Stimulated activated effector memory CD8-positive, alpha-beta T cell treated with anti-CD3 and anti-CD28 coated beads, Interleukin-12 subunit alpha, Interleukin-12 subunit beta, amount 100 ng/mL, for 72 hours (primary cell): ENCODE data around the gene KIF19.
A peak's percentile ranks its signal among the peaks of the same experiment; 100 is the strongest.

ENCODE experiments used
- ATAC-seq: fragments of 150-1000 bp; cut with Tn5 transposase; 2 replicates; pipeline ENCODE4 v1.10.0; 2021
- DNase-seq, 2 donors: peaks; one replicate each; pipeline ENCODE4 v3.0.0; 2021 to 2022; ENCODE audit warnings: low spot score in 2 of 2
- H3K27ac Mint-ChIP-seq: one replicate; pipeline ENCODE4 v1.8.0; 2022; ENCODE audit warnings: mild to moderate bottlenecking, mixed read lengths
- H3K36me3 Mint-ChIP-seq: one replicate; pipeline ENCODE4 v1.8.0; 2022; ENCODE audit warnings: mild to moderate bottlenecking, mixed read lengths
- H3K4me1 Mint-ChIP-seq: one replicate; pipeline ENCODE4 v1.8.0; 2022; ENCODE audit warnings: mixed read lengths
- H3K4me3 Mint-ChIP-seq: one replicate; pipeline ENCODE4 v1.8.0; 2022; ENCODE audit warnings: mild to moderate bottlenecking, mixed read lengths
- H3K9me3 Mint-ChIP-seq: one replicate; pipeline ENCODE4 v1.8.0; 2022; ENCODE audit warnings: mixed read lengths

Gene KIF19

DNA sequence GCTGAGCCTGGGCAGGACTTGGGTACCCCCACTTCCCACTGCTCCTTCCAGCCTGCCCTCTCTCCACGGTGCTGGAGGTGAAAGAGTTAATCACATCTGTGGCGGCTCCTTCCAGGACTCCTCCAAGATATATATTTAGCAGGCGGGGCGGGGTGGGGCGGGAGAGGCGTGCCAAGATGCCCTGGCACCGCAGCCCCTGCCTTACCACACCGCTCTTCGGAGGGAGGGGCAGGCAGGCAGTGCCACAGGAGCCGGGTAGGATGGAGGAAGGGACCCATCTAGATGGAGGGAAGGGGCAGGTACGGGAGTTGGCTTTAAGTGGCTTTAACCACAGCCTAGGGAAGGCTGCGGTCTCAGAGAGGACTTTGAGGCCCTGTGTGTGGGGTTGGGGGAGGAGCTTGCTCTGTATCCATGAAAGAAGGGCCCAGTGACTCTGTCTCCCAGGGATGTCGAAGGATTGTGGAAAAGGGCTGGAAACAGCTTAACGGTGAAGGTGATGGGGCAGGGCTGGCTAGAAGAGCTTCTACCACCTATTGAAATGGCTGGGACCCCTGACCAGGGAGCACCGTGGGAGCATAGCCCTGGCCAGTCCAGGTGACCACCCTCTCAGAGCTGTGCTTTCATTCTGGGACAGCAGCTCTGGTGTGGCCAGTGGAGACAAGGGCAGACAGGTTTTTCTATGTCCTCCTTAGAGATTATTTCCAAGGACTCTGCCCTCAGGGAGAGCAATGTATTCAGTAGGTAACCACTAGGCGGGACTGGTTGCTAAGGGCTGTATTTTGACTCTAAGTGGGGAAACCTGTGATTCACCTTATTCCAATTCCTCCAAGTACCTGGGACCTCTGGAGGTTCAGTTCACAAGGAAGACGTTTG lies 54.3 kb downstream of the KIF19 start:
- Mint-ChIP-seq H3K36me3 (no peaks in the 10 kb centered on the region), H3K4me3 (no peak overlapping the region), H3K27ac (peak overlapping the region; percentile 66), H3K9me3 (no peaks in the 10 kb centered on the region), H3K4me1 (peaks cover 8% of the 10 kb centered on the region)
- DNase-seq (no peak), ATAC-seq (no peak)

DNA sequence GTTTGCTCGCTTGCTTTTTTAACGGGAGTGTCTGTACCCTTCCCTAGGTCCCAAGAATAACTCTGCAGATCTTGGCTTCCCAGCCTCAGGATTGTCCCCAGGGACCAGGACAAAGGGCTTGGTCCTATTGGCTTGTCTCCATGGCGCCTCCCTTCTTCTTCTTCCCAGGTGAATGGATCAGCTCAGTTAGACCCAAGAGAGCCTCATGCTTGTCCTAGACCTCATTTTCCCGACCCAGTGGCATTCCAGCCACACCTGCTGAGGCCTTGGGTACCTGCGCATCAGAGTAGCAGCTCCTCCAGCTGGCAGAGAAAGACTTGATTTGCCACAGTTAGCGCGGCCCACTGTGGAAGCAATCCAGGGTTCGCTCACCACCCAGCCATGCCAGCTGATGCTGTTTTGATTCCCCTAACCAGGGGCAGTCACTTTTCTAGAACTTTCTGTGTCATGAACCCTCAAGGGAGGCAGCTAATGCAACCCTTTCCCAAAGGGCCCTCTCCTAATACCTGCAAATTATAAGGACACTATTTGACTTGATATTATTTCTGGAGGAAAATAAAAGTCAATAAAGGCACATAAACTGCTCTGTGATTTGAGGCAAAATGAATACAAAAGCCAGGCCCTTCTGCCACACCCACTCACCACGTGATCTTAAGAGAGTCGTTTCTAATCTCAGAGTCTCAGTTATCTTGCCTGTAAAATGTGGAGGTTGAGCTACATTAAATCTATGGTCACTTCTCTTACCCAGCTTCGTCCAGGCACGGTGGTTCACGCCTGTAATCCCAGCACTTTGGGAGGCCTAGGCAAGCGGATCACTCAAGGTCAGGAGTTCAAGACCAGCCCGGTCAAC lies 55.2 kb downstream of the KIF19 start:
- DNase-seq (no peak), ATAC-seq (no peak)
- Mint-ChIP-seq H3K36me3 (no peaks in the 10 kb centered on the region), H3K9me3 (no peaks in the 10 kb centered on the region), H3K27ac (no peak overlapping the region), H3K4me3 (no peak overlapping the region), H3K4me1 (peaks cover 8% of the 10 kb centered on the region)

DNA sequence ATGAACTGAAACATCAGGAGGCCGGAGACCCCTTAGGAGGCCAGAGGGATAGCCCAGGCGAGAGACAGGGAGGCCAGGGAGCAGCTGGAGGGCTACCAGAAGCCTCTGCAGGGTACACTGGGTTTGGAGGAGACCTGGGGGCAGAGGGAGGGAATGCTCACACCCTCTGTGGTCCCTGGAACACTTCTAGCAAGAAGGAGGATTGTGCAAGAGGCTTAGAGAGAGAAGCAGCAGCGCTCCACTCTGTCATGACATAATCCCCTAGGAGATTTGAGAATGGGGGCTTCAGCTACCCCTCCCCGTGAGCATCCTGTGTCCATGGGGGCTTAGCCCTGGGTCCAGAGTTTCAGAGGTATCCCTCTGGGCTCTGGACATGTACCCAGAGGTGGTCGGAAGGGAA lies 57.1 kb downstream of the KIF19 start:
- ATAC-seq = no peak

DNA sequence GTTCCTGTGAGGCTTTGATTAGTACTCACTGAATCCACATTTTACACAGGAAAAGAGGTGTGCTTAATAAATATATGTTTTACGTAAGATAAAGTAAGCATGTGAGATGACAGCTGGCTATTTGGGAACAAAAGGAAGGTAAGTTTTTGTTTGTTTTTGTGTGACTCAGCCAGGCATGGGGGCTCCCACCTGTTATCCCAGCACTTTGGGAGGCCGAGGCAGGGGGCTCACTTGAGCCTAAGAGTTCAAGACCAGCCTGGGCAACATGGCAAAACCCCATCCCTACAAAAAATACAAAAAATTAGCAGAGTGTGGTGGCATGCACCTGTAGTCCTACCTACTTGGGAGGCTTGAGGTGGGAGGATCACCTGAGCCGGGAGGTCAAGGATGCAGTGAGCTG lies 59.2 kb downstream of the KIF19 start:
- ATAC-seq (no peak), DNase-seq (no peak)
- H3K4me1 Mint-ChIP-seq = peaks cover 4% of the 10 kb centered on the region
- H3K9me3 Mint-ChIP-seq = no peaks in the 10 kb centered on the region
- no peak overlapping the region for H3K4me3 Mint-ChIP-seq
- H3K36me3 Mint-ChIP-seq = no peaks in the 10 kb centered on the region
- H3K27ac Mint-ChIP-seq = no peak overlapping the region

More for the DNA sequence above, 57.1 kb downstream of the KIF19 start:
- Mint-ChIP-seq H3K4me1 (peaks cover 8% of the 10 kb centered on the region), H3K36me3 (no peaks in the 10 kb centered on the region), H3K4me3 (no peak overlapping the region), H3K27ac (peak overlapping the region; percentile 11), H3K9me3 (no peaks in the 10 kb centered on the region)
- no peak for DNase-seq

DNA sequence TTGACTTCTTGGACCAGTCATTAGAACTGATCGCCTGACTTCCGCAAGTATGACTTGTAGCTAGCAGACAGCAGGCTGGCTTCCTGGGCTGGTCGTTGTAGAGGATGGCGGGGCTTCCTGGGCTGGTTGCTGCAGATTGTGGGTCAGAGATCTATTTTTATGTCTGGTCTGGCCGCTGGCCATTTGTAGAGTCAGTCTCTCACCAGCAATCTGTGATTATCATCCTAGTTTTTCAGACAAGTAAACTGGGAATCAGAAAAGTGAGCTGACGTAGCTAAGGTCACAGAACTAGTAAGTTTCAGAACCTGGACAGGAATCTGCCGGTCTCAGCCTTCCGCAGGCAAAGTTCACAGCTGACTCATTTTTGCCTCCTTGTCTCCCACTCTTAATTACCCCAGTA lies 60.4 kb downstream of the KIF19 start:
- Mint-ChIP-seq H3K27ac (no peak overlapping the region), H3K36me3 (no peaks in the 10 kb centered on the region)
- DNase-seq = no peak

DNA sequence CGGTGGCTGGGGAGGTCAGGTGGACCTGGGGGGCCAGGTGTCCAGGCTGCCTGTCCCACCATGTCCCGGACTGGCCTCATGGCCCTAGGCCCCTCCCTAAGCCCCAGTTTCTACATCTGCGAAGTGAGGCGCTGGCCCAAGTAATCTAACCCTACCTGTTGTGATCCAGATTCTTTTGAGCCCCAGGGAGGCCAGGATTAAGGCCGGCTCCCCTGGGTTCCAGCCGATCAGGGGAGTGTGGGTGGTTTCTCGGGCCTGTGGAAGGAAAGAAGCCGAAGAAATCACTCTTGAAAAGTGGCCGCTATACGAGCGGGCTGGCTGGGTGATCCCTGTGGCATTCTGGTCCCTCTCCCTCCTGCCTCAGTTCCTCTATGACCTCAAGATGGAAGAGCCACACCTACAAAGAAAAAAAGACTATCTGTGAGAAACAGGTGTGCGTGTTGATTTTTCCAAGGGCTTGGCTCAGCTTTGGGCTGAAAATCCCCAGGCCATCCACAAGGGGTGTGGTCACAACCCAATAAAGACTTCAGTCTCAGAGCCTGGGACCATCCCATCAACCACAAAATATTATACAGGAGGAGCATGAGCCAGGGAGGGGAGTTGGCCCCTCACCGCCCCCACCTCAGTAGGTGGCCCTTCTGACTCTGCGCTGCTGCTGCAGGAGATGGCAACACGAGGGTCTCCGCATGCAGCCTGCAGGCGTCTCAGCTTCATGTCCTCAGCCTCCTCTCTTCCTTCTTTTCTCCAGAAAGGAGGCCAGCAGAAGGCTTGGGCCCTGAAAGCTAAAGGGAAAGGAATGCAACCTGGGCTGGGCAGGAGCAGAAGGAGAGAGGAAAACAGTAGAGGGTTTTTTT lies 61.6 kb downstream of the KIF19 start:
- DNase-seq (no peak), ATAC-seq (no peak)
- H3K27ac Mint-ChIP-seq = no peak overlapping the region
- no peak overlapping the region for H3K4me3 Mint-ChIP-seq
- H3K9me3 Mint-ChIP-seq = no peaks in the 10 kb centered on the region
- H3K4me1 Mint-ChIP-seq = no peaks in the 10 kb centered on the region
- H3K36me3 Mint-ChIP-seq = no peaks in the 10 kb centered on the region

More for the DNA sequence above, 60.4 kb downstream of the KIF19 start:
- no peak for ATAC-seq
- Mint-ChIP-seq H3K9me3 (no peaks in the 10 kb centered on the region), H3K4me1 (no peaks in the 10 kb centered on the region), H3K4me3 (no peak overlapping the region)

DNA sequence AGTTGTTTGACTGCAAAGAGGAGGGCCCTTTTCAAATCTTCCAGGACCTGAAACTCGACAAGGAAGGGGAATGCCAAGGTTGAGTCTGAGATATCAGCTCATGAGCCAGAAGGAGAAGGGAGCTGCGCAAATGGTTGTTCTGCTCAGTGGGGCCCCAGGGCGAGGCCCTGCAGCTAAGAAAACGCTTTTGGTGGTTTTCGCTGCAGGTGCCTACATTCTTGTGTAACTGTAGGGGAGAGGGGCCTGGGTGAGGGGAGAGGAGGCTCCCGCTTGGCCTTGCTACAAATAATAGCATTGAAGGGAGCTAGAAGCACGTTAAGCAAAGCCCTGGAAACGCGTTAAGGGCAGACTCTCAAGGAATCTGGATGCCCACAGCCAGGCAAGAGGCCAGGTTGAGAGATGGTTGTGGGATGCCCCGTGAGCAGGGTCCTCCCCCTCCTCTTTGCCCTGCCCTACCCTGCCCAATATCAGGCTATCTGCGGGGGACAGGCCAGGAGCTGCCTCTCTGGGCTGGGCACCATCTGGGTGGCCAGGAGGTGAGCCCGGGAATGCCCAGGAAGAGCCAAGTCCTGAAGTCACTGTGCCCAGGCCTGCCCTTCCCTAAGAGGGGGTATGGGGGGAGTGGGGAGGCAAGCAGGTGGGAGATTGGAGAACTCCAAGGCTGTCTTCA lies 63.2 kb downstream of the KIF19 start:
- Mint-ChIP-seq H3K4me1 (no peaks in the 10 kb centered on the region), H3K27ac (no peak overlapping the region), H3K9me3 (no peaks in the 10 kb centered on the region), H3K4me3 (no peak overlapping the region), H3K36me3 (no peaks in the 10 kb centered on the region)
- no peak for ATAC-seq
- no peak for DNase-seq

DNA sequence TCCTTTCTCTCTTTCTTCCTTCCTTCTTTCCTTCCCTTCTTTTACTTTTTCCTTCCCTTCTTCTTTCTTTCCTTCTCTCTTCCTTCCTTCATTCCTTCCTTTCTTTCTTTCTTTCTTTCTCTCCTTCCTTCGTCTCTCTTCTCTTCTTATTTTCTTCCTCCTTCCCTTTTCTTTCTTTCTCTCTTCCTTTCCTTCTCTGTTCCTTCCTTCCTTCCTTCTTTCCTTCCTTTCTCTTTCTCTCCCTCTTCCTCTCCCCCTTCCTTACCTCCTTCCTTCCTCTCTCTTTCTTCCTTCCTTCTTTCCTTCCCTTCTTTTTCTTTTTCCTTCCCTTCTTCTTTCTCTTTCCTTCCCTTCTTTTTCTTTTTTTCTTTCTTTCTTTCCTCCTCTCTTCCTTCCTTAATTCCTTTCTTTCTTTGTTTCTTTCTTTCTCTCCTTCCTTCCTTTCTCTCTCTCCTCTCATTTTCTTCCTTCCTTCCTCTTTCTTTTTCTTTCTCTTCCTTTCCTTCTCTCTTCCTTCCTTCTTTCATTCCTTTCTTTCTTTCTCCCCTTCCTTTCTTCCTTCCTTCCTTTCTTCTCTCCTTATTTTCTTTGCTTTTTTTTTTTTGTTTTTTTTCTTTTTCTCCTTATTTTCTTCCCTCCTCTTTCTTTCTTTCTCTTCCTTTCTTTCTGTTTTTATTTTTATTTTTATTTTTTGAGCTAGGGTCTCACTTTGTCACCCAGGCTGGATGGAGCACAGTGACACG lies 64.1 kb downstream of the KIF19 start:
- Mint-ChIP-seq H3K4me1 (no peaks in the 10 kb centered on the region), H3K9me3 (no peaks in the 10 kb centered on the region), H3K36me3 (no peaks in the 10 kb centered on the region), H3K4me3 (no peak overlapping the region), H3K27ac (peak overlapping the region; percentile 2)
- ATAC-seq (no peak), DNase-seq (no peak)

DNA sequence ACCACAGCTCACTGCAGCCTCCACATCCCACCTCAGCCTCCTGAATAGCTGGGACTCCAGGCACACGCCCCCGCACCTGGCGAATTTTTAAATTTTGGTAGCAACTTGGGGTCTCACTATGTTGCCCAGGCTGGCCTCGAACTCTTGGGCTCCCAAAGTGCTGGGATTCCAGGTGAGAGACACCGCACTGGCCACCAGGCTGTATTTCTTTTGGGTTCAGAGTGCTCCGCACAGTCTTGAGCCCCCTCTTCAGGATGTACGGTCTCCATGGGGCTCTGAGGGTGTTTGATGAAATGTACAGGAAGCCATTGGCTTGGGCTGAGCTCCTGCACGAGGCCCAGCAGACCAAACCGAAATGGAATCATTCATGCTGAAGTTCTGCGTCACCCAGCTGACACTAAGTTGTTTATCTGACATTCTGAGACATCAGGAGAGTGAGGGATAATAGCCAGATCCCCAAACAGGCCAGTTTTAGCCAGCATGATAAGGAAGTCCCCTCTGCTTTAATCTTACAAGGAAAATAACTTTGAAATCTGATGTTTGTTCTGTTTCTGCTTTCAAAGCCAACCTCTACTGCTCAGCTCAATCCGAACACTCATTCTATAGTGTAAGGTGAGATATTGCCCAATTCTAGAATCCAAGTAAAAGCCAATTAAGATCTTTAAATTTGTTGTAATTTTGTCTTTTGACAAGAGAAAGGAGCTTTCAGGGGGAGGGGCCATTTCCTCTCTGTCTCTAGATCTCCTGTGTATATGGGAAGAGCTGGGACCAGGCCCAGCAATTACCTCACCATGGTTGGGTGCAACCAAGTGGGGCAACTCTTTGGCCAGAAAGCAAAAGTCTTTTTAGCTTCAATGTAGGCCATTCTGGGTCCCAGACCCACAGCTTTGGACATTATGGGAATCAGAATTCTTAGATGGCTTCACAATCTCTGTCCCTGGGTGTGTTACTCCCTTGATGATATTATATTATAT lies 64.9 kb downstream of the KIF19 start:
- DNase-seq = no peak
- Mint-ChIP-seq H3K27ac (peak overlapping the region; percentile 2), H3K4me3 (no peak overlapping the region), H3K36me3 (no peaks in the 10 kb centered on the region), H3K9me3 (no peaks in the 10 kb centered on the region), H3K4me1 (no peaks in the 10 kb centered on the region)
- no peak for ATAC-seq

DNA sequence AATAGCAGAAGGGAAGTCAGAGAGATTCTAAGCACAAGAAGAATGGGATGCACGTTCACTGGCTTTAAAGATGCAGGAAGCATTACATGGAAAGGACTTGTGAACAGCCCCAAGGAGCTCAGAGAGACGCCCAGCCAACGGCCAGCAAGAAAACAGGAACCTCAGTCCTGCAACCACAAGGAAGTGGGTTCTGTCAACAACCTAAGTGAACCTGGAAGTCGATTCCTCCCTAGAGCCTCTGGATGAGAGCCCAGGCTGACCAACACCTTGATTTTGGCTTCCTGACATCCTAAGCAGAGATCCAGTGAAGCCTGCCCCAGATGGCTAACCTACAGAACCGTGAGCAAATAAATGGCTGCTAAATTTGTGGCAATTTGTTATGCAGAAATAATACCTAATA lies 65.7 kb downstream of the KIF19 start:
- no peaks in the 10 kb centered on the region for H3K4me1 Mint-ChIP-seq
- no peak for ATAC-seq

DNA sequence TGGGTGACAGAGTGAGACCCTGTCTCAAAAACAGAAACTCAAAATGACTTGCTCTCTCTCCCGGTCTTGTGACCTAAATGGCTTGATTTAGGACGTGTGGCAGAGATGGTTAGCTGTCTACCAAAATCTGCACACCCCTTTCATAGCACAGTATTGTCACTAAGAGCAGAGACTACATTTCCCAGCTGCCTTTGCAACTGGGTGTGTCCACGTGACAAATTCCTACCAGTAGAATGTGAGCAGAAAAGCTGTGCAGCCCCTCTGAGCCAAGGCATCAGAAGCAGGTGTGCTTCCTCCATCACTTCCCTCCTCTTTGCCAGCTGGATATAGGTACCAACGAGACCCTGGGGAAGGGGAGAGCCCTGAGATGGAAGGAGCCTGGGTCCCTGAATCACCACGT lies 66.8 kb downstream of the KIF19 start:
- Mint-ChIP-seq H3K9me3 (no peaks in the 10 kb centered on the region), H3K4me1 (no peaks in the 10 kb centered on the region), H3K27ac (no peak overlapping the region), H3K36me3 (no peaks in the 10 kb centered on the region), H3K4me3 (no peak overlapping the region)
- no peak for ATAC-seq
- no peak for DNase-seq

More for the DNA sequence above, 65.7 kb downstream of the KIF19 start:
- DNase-seq = no peak
- no peaks in the 10 kb centered on the region for H3K9me3 Mint-ChIP-seq
- H3K4me3 Mint-ChIP-seq = no peak overlapping the region
- H3K36me3 Mint-ChIP-seq = no peaks in the 10 kb centered on the region
- no peak overlapping the region for H3K27ac Mint-ChIP-seq

DNA sequence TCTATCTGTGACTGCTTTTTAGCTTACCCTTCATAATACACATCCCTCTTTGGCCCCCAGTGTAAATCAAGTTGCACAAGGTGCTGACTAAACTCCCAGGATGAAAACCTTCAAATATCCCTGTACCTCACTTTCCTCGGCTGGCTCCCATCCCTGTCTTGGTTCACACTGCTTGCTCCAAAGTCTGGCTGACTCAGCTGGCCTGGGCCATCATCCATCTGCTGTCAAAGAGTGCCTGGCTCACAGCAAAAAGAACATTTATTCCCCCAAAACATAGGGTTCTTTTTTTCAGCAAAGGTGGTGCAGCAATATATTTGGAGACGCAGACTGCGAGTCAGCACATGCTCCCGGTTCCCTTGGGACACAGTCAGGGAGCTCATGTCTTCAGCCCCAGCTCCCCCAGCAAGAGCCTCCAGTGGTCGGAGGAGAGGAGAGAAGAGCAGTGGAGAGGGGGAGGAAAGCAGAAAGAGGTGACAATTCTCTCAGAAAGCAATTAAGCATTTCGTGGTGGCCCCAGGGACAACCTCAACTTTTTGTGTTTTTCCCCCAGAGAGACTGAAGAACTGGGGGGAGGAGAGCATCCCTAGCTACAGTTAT lies 67.4 kb downstream of the KIF19 start:
- Mint-ChIP-seq H3K4me1 (no peaks in the 10 kb centered on the region), H3K27ac (no peak overlapping the region), H3K9me3 (no peaks in the 10 kb centered on the region), H3K36me3 (no peaks in the 10 kb centered on the region), H3K4me3 (no peak overlapping the region)
- DNase-seq (no peak), ATAC-seq (no peak)
